SK-N-SH (cell line): ENCODE results near the gene FZD4. TPM values are rescaled to one million over a fixed set of nuclear protein-coding genes. Genes with fewer than 3 reads are reported as not detected.
A peak's percentile ranks its signal among the peaks of the same experiment; 100 is the strongest.

Experiments
- CTCF ChIA-PET: fragments of 300-600, 350-600 bp; formaldehyde crosslinking; extraction: SDS; loops from one replicate; lab custom pipeline; 2021; lab: Yijun Ruan, JAX
- POLR2A ChIA-PET: fragments of 350-600 bp; sonication (Branson Sonifier 250); formaldehyde crosslinking; extraction: SDS; loops from one replicate; lab custom pipeline; 2020; ENCODE audit warnings: antibody characterized with exemption, inconsistent platforms; lab: Yijun Ruan, JAX
- DNase-seq: peaks from one replicate; pipeline ENCODE4 v3.0.0; 2012
- H2AFZ ChIP-seq: fragments of 200-600 bp; sonication (generic); 2 replicates; pipeline ENCODE4 v1.8.1; 2016; ENCODE audit warnings: antibody characterized with exemption, mild to moderate bottlenecking, low read depth
- H3F3A ChIP-seq: fragments of 200-600 bp; sonication (generic); replicated peaks from 2 replicates; pipeline ENCODE3; 2016; ENCODE audit warnings: antibody characterized with exemption, mild to moderate bottlenecking; ENCODE audit not compliant: insufficient read depth
- H3K27ac ChIP-seq, 2 experiments: fragments of 200-500 bp in 1 of 2; fragments of 200-600 bp in 1 of 2; sonication (Bioruptor generic) in 1 of 2; sonication (generic), shearing (Covaris generic) in 1 of 2; 2 replicates each; pipeline versions ENCODE4 v1.5.1 to v1.6.1; 2014 to 2016; ENCODE audit warnings: low read depth in 2 of 2, inconsistent platforms in 1 of 2, low read length in 1 of 2, mild to moderate bottlenecking in 1 of 2, mixed read lengths in 1 of 2
- H3K27me3 ChIP-seq: fragments of 200-600 bp; sonication (generic), shearing (Covaris generic); 2 replicates; pipeline ENCODE4 v1.6.1; 2016; ENCODE audit warnings: mixed run types; ENCODE audit not compliant: insufficient read depth
- H3K36me3 ChIP-seq, 2 experiments: fragments of 200-500 bp in 1 of 2; fragments of 200-600 bp in 1 of 2; sonication (Bioruptor generic) in 1 of 2; sonication (generic) in 1 of 2; replicated peaks in 1 of 2; 2 replicates each; pipeline versions ENCODE3 to v1.5.1; 2014 to 2016; ENCODE audit warnings: low read length in 1 of 2, mild to moderate bottlenecking in 1 of 2; ENCODE audit not compliant: insufficient read depth in 2 of 2, control insufficient read depth in 1 of 2
- H3K4me1 ChIP-seq, 2 experiments: fragments of 200-500 bp in 1 of 2; fragments of 200-600 bp in 1 of 2; sonication (Bioruptor generic) in 1 of 2; sonication (generic), shearing (Covaris generic) in 1 of 2; 2 replicates each; pipeline versions ENCODE4 v1.5.1 to v1.6.1; 2014 to 2016; ENCODE audit warnings: low read depth in 1 of 2, low read length in 1 of 2, mixed run types in 1 of 2; ENCODE audit not compliant: insufficient read depth in 2 of 2, control insufficient read depth in 1 of 2
- H3K4me2 ChIP-seq: fragments of 200-600 bp; sonication (generic), shearing (Covaris generic); 2 replicates; pipeline ENCODE4 v1.6.1; 2017; ENCODE audit warnings: mixed run types
- H3K4me3 ChIP-seq, 2 experiments: fragments of 200-500 bp in 1 of 2; fragments of 200-600 bp in 1 of 2; sonication (Bioruptor generic) in 1 of 2; sonication (generic), shearing (Covaris generic) in 1 of 2; 2 replicates each; pipeline versions ENCODE4 v1.5.1 to v1.8.1; 2014 to 2016; ENCODE audit warnings: low read depth in 2 of 2, inconsistent platforms in 1 of 2, low read length in 1 of 2, mild to moderate bottlenecking in 1 of 2, mixed read lengths in 1 of 2, moderate library complexity in 1 of 2
- H3K79me2 ChIP-seq: fragments of 200-600 bp; sonication (generic); 2 replicates; pipeline ENCODE4 v1.8.1; 2017; ENCODE audit warnings: mild to moderate bottlenecking; ENCODE audit not compliant: insufficient read depth
- H3K9ac ChIP-seq: fragments of 200-600 bp; sonication (generic); 2 replicates; pipeline ENCODE4 v1.6.1; 2017; ENCODE audit warnings: mixed run types
- H3K9me2 ChIP-seq: fragments of 200-600 bp; sonication (generic); 2 replicates; pipeline ENCODE4 v1.6.1; 2017; ENCODE audit warnings: mixed run types
- H3K9me3 ChIP-seq: fragments of 200-600 bp; sonication (generic); 2 replicates; pipeline ENCODE4 v1.6.1; 2017; ENCODE audit warnings: mixed run types, mild to moderate bottlenecking, moderate library complexity
- H4K20me1 ChIP-seq: fragments of 200-600 bp; sonication (generic); 2 replicates; pipeline ENCODE4 v1.6.1; 2017; ENCODE audit warnings: mild to moderate bottlenecking, mixed run types; ENCODE audit not compliant: insufficient read depth
- ELF1 ChIP-seq: IDR thresholded peaks from 2 replicates; pipeline ENCODE4 v1.4.0; 2012
- FOXJ3 ChIP-seq: sonication (generic); formaldehyde crosslinking; IDR thresholded peaks from 2 replicates; pipeline ENCODE4 v1.5.1; 2020; ENCODE audit warnings: mild to moderate bottlenecking, missing genetic modification reagents
- JUND ChIP-seq: IDR thresholded peaks from 2 replicates; pipeline ENCODE4 v1.4.0; 2012
- RFX5 ChIP-seq: IDR thresholded peaks from 2 replicates; pipeline ENCODE4 v1.6.1; 2012; ENCODE audit warnings: mild to moderate bottlenecking, improper control_type of control experiment, low read length
- WGBS: methylation state at CpG from one replicate; pipeline ENCODE4 v1.1.6; 2017; ENCODE audit warnings: low lambda C conversion rate; 5-methylcytosine and 5-hydroxymethylcytosine counted together
- polyA plus RNA-seq, 3 experiments: library from polyadenylated mRNA; depleted of rRNA; stranded (reverse); fragments of >200 nt; gene quantifications; 2 replicates each; pipeline ENCODE4 v1.2.3, GENCODE V29; 2012
- TF ChIP-seq, protein P1 (sequence below): IDR thresholded peaks from 2 replicates; pipeline ENCODE4 v1.6.1; 2012; ENCODE audit warnings: mild to moderate bottlenecking, low read depth, low read length, moderate library complexity
- TF ChIP-seq, protein P2 (sequence below): IDR thresholded peaks from 2 replicates; pipeline ENCODE4 v1.4.0; 2012; ENCODE audit warnings: low read depth, borderline replicate concordance

The FZD4 gene
- polyA plus RNA-seq, 1 of the 3 experiments (the other 2 are of a cell fraction): 0.72 TPM

DNA sequence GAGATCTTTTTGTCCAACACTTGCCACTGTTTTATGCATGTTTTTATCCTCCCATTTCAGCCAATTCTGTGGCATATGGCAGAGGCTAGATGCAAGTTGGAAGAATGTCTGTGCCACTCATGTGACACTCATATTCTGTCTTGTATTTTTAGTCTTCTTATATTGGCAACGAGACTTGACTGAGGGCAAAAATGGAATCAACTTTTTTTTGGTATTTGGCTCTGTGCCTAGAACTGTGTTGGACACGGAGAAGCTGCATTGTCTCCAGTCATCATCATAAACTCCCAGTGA lies 1.7 kb upstream of the FZD4 start (continued):
- TF ChIP-seq, protein P1, sequence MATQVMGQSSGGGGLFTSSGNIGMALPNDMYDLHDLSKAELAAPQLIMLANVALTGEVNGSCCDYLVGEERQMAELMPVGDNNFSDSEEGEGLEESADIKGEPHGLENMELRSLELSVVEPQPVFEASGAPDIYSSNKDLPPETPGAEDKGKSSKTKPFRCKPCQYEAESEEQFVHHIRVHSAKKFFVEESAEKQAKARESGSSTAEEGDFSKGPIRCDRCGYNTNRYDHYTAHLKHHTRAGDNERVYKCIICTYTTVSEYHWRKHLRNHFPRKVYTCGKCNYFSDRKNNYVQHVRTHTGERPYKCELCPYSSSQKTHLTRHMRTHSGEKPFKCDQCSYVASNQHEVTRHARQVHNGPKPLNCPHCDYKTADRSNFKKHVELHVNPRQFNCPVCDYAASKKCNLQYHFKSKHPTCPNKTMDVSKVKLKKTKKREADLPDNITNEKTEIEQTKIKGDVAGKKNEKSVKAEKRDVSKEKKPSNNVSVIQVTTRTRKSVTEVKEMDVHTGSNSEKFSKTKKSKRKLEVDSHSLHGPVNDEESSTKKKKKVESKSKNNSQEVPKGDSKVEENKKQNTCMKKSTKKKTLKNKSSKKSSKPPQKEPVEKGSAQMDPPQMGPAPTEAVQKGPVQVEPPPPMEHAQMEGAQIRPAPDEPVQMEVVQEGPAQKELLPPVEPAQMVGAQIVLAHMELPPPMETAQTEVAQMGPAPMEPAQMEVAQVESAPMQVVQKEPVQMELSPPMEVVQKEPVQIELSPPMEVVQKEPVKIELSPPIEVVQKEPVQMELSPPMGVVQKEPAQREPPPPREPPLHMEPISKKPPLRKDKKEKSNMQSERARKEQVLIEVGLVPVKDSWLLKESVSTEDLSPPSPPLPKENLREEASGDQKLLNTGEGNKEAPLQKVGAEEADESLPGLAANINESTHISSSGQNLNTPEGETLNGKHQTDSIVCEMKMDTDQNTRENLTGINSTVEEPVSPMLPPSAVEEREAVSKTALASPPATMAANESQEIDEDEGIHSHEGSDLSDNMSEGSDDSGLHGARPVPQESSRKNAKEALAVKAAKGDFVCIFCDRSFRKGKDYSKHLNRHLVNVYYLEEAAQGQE: no peak

DNA sequence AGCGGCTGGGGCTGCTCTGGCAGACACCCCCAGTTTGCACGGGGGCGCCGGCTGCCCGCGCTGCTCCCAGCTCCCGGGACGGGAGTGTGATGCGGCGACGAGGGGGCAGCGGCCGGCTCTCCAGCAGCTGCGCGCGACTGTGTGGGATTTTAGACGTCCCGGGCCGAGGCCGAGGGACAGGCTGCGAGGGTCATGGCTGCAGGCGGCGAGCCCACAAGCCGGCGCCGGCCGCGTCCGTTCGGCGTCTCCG lies 159 bp downstream of the FZD4 start:
- Histone ChIP-seq H3K4me1 (peaks cover 9 to 27% of the 10 kb centered on the region in 2 experiments; a peak in 2 of 4 replicates), H3K9me2 (no peaks in the 10 kb centered on the region), H3K9me3 (no peaks in the 10 kb centered on the region), H3K4me2 (peak overlapping the region; percentile 96), H3F3A (peaks cover 13% of the 10 kb centered on the region), H3K9ac (peak overlapping the region; percentile 66), H3K36me3 (peaks cover 5 to 17% of the 10 kb centered on the region in 2 experiments), H4K20me1 (no peaks in the 10 kb centered on the region), H2AFZ (peak overlapping the region; percentile 63; the same call in 1 of the 2 replicates), H3K27me3 (no peaks in the 10 kb centered on the region), H3K27ac (no peak overlapping the region; a peak in 1 of 4 replicates), H3K79me2 (no peaks in the 10 kb centered on the region), H3K4me3 (peak overlapping the region; percentile 65 to 71)
- POLR2A ChIA-PET: no interaction called here
- TF ChIP-seq ELF1: no peak
- no peak for TF ChIP-seq RFX5
- TF ChIP-seq, protein P2, sequence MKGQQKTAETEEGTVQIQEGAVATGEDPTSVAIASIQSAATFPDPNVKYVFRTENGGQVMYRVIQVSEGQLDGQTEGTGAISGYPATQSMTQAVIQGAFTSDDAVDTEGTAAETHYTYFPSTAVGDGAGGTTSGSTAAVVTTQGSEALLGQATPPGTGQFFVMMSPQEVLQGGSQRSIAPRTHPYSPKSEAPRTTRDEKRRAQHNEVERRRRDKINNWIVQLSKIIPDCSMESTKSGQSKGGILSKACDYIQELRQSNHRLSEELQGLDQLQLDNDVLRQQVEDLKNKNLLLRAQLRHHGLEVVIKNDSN: no peak
- no peak for TF ChIP-seq FOXJ3
- TF ChIP-seq JUND: no peak
- TF ChIP-seq, protein P1: no peak
- WGBS: 0% methylated on average over 5 of the region's 32 CpGs
- DNase-seq: no peak
- CTCF ChIA-PET: interaction anchor here (1.0 to 4.2 kb wide), 5 partner anchors 13 to 40 kb away, joined by 3 to 20 read pairs (median 4); no protein-coding TSS in a partner anchor
